Measurements from ENCODE around the gene TBL1X. TPM values are rescaled to one million over a fixed set of nuclear protein-coding genes. Genes with fewer than 3 reads are reported as not detected.

Gene TBL1X
- total and polyA plus RNA-seq, 4 donors = 2.3 to 21.7 (median 13.3) TPM

GRCh38 chrX:9634551-9634950, 169.7 kb downstream of the TBL1X start:
- TF ChIP-seq CTCF (IDR thresholded peaks at IDR 0.05; ENCODE audit: control extremely low read depth, extremely low read depth) = no peak
- Histone ChIP-seq H3K36me3 (ENCODE audit: control insufficient read depth in 4 of 4, insufficient read depth in 4 of 4, low read length in 4 of 4) (no peaks in the 10 kb centered on the region), H3K27me3 (ENCODE audit: control insufficient read depth in 3 of 3, insufficient read depth in 3 of 3, low read length in 2 of 3) (peaks cover 0 to 14% (median 8%) of the 10 kb centered on the region in 3 donors), H3K4me3 (no peak overlapping the region), H3K9ac (ENCODE audit: insufficient read depth in 1 of 2, low read length in 2 of 2) (no peak overlapping the region), H3K4me1 (ENCODE audit: control insufficient read depth in 5 of 5, insufficient read depth in 5 of 5, low read length in 5 of 5) (no peaks in the 10 kb centered on the region), H3K27ac (ENCODE audit: low read depth in 1 of 2, low read length in 1 of 2) (no peak overlapping the region), H3K9me3 (ENCODE audit: control insufficient read depth in 4 of 4, insufficient read depth in 3 of 4, low read length in 3 of 4) (no peaks in the 10 kb centered on the region)
- DNase-seq (peak; percentile 44 to 80 (median 77)), ATAC-seq (ENCODE audit: insufficient read depth, low FRiP score) (no peak)
- 65 to 67% methylated on average over 7 of the region's 7 CpGs for WGBS, 2 donors

- ATAC-seq (ENCODE audit: insufficient read depth, low FRiP score) (no peak), DNase-seq (no peak)
- Histone ChIP-seq H3K27me3 (ENCODE audit: control insufficient read depth in 3 of 3, insufficient read depth in 3 of 3, low read length in 2 of 3) (peaks cover 0 to 19% (median 10%) of the 10 kb centered on the region in 3 donors), H3K36me3 (ENCODE audit: control insufficient read depth in 4 of 4, insufficient read depth in 4 of 4, low read length in 4 of 4) (no peaks in the 10 kb centered on the region), H3K4me3 (no peak overlapping the region), H3K4me1 (ENCODE audit: control insufficient read depth in 5 of 5, insufficient read depth in 5 of 5, low read length in 5 of 5) (no peaks in the 10 kb centered on the region), H3K9ac (ENCODE audit: insufficient read depth in 1 of 2, low read length in 2 of 2) (no peak overlapping the region), H3K27ac (ENCODE audit: low read depth in 1 of 2, low read length in 1 of 2) (no peak overlapping the region), H3K9me3 (ENCODE audit: control insufficient read depth in 4 of 4, insufficient read depth in 3 of 4, low read length in 3 of 4) (no peaks in the 10 kb centered on the region)
- no peak for TF ChIP-seq CTCF (IDR thresholded peaks at IDR 0.05; ENCODE audit: control extremely low read depth, extremely low read depth)
- 82 to 86% methylated on average over 4 of the region's 4 CpGs for WGBS, 2 donors
Measured at GRCh38 chrX:9635368-9635767, 170.5 kb downstream of the TBL1X start.

GRCh38 chrX:9635803-9636202, 170.9 kb downstream of the TBL1X start:
- H3K36me3 ChIP-seq (ENCODE audit: control insufficient read depth in 4 of 4, insufficient read depth in 4 of 4, low read length in 4 of 4) = no peaks in the 10 kb centered on the region
- DNase-seq (no peak), ATAC-seq (ENCODE audit: insufficient read depth, low FRiP score) (no peak)
- H3K9me3 ChIP-seq (ENCODE audit: control insufficient read depth in 4 of 4, insufficient read depth in 3 of 4, low read length in 3 of 4) = no peaks in the 10 kb centered on the region
- WGBS, 2 donors = 83 to 84% methylated on average over 4 of the region's 4 CpGs
- no peak overlapping the region for H3K27ac ChIP-seq (ENCODE audit: low read depth in 1 of 2, low read length in 1 of 2)
- H3K27me3 ChIP-seq (ENCODE audit: control insufficient read depth in 3 of 3, insufficient read depth in 3 of 3, low read length in 2 of 3) = peaks cover 0 to 21% (median 10%) of the 10 kb centered on the region in 3 donors
- H3K4me1 ChIP-seq (ENCODE audit: control insufficient read depth in 5 of 5, insufficient read depth in 5 of 5, low read length in 5 of 5) = no peaks in the 10 kb centered on the region
- TF ChIP-seq CTCF (IDR thresholded peaks at IDR 0.05; ENCODE audit: control extremely low read depth, extremely low read depth) = no peak
- no peak overlapping the region for H3K4me3 ChIP-seq
- no peak overlapping the region for H3K9ac ChIP-seq (ENCODE audit: insufficient read depth in 1 of 2, low read length in 2 of 2)

- DNase-seq (no peak), ATAC-seq (ENCODE audit: insufficient read depth, low FRiP score) (no peak)
- no peaks in the 10 kb centered on the region for H3K9me3 ChIP-seq (ENCODE audit: control insufficient read depth in 4 of 4, insufficient read depth in 3 of 4, low read length in 3 of 4)
- peaks cover 0 to 4% (median 0%) of the 10 kb centered on the region in 5 donors for H3K4me1 ChIP-seq (ENCODE audit: control insufficient read depth in 5 of 5, insufficient read depth in 5 of 5, low read length in 5 of 5)
- H3K27ac ChIP-seq (ENCODE audit: low read depth in 1 of 2, low read length in 1 of 2) = no peak overlapping the region
- H3K27me3 ChIP-seq (ENCODE audit: control insufficient read depth in 3 of 3, insufficient read depth in 3 of 3, low read length in 2 of 3) = peaks cover 0 to 32% (median 7%) of the 10 kb centered on the region in 3 donors
- no peaks in the 10 kb centered on the region for H3K36me3 ChIP-seq (ENCODE audit: control insufficient read depth in 4 of 4, insufficient read depth in 4 of 4, low read length in 4 of 4)
- no peak overlapping the region for H3K4me3 ChIP-seq
- H3K9ac ChIP-seq (ENCODE audit: insufficient read depth in 1 of 2, low read length in 2 of 2) = no peak overlapping the region
- no peak for TF ChIP-seq CTCF (IDR thresholded peaks at IDR 0.05; ENCODE audit: control extremely low read depth, extremely low read depth)
Measured at GRCh38 chrX:9638871-9639270, 174.0 kb downstream of the TBL1X start.
